ENCODE data around the gene AP3B1.

DNA sequence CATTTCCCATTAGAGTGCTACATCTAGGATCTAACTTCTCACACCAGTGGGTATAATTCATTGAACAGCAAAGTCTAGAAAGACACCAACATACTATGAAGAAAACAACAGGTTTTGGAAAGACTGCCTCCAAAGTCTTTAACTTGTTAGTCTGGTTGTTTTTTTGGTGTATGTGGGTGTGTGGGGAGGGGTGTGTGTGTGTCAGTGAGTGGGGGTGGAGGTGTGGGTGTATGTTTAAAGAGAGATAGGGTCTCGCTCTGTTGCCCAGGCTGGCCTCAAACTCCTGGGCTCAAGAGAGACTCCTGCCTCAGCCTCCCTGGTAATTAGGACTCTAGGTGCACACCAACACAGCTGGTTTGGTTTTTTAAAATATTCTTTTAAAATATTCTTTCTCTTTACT is 59.7 kb downstream of the AP3B1 start:
- TF ChIP-seq, protein P1, sequence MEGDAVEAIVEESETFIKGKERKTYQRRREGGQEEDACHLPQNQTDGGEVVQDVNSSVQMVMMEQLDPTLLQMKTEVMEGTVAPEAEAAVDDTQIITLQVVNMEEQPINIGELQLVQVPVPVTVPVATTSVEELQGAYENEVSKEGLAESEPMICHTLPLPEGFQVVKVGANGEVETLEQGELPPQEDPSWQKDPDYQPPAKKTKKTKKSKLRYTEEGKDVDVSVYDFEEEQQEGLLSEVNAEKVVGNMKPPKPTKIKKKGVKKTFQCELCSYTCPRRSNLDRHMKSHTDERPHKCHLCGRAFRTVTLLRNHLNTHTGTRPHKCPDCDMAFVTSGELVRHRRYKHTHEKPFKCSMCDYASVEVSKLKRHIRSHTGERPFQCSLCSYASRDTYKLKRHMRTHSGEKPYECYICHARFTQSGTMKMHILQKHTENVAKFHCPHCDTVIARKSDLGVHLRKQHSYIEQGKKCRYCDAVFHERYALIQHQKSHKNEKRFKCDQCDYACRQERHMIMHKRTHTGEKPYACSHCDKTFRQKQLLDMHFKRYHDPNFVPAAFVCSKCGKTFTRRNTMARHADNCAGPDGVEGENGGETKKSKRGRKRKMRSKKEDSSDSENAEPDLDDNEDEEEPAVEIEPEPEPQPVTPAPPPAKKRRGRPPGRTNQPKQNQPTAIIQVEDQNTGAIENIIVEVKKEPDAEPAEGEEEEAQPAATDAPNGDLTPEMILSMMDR (IDR thresholded peaks at IDR 0.05), result no peak
- TF ChIP-seq POLR2A (IDR thresholded peaks at IDR 0.05) (no peak), POLR2AphosphoS5 (IDR thresholded peaks at IDR 0.05; ENCODE audit: insufficient read depth in 1 of 2, low read depth in 1 of 2) (no peak)
